ENCODE data around the gene ZFC3H1. TPM values are rescaled to one million over a fixed set of nuclear protein-coding genes. Genes with fewer than 3 reads are reported as not detected.

The ZFC3H1 gene
- total and polyA plus RNA-seq, 2 donors, result 16.9 to 109 TPM

- no peak overlapping the region for H3K27ac ChIP-seq (ENCODE audit: low read depth)
- WGBS, result 54% methylated on average over 3 of the region's 3 CpGs
- no peaks in the 10 kb centered on the region for H3K4me1 ChIP-seq (ENCODE audit: insufficient read depth)
- no peaks in the 10 kb centered on the region for H3K36me3 ChIP-seq (ENCODE audit: insufficient read depth)
- no peak overlapping the region for H3K4me3 ChIP-seq (ENCODE audit: low read depth, low read length)
- no peak for DNase-seq (ENCODE audit: extremely low spot score)
Measured at GRCh38 chr12:71567537-71567936, 96.1 kb downstream of the ZFC3H1 start.

- H3K36me3 ChIP-seq (ENCODE audit: insufficient read depth), result no peaks in the 10 kb centered on the region
- 31% methylated on average over 2 of the region's 2 CpGs for WGBS
- H3K27ac ChIP-seq (ENCODE audit: low read depth), result no peak overlapping the region
- H3K4me3 ChIP-seq (ENCODE audit: low read depth, low read length), result no peak overlapping the region
- H3K4me1 ChIP-seq (ENCODE audit: insufficient read depth), result no peaks in the 10 kb centered on the region
- DNase-seq (ENCODE audit: extremely low spot score), result no peak
Measured at GRCh38 chr12:71566655-71567054, 97.0 kb downstream of the ZFC3H1 start.

- H3K4me3 ChIP-seq (ENCODE audit: low read depth, low read length), result no peak overlapping the region
- H3K36me3 ChIP-seq (ENCODE audit: insufficient read depth), result no peaks in the 10 kb centered on the region
- no peak overlapping the region for H3K27ac ChIP-seq (ENCODE audit: low read depth)
- no peak for DNase-seq (ENCODE audit: extremely low spot score)
- no peaks in the 10 kb centered on the region for H3K4me1 ChIP-seq (ENCODE audit: insufficient read depth)
- WGBS, result 44% methylated on average over 1 of the region's 1 CpG
Measured at GRCh38 chr12:71565535-71565934, 98.1 kb downstream of the ZFC3H1 start.

GRCh38 chr12:71562676-71563595 is 100.7 kb downstream of the ZFC3H1 start:
- H3K36me3 ChIP-seq (ENCODE audit: insufficient read depth), result no peaks in the 10 kb centered on the region
- H3K27ac ChIP-seq (ENCODE audit: low read depth), result no peak overlapping the region
- H3K4me1 ChIP-seq (ENCODE audit: insufficient read depth), result no peaks in the 10 kb centered on the region
- no peak for DNase-seq (ENCODE audit: extremely low spot score)
- WGBS, result 71% methylated on average over 11 of the region's 11 CpGs
- H3K4me3 ChIP-seq (ENCODE audit: low read depth, low read length), result no peak overlapping the region

Small RNAs within 50 kb of the gene (small RNA-seq; reads per million reads assigned to genes)
- gene RF00560, result not detected

Other genes starting within 250 kb of the ZFC3H1 start
- 2.0 TPM for gene LGR5, start 224.1 kb downstream of the ZFC3H1 start, total RNA-seq
- gene LGR5, start 224.1 kb downstream of the ZFC3H1 start, polyA plus RNA-seq, result 0.14 TPM
- 15.9 TPM for gene THAP2, start 453 bp upstream of the ZFC3H1 start, total RNA-seq
- 3.1 TPM for gene THAP2, start 453 bp upstream of the ZFC3H1 start, polyA plus RNA-seq
- gene TMEM19, start 22.2 kb upstream of the ZFC3H1 start, total RNA-seq, result 42.0 TPM
- gene TMEM19, start 22.2 kb upstream of the ZFC3H1 start, polyA plus RNA-seq, result 13.5 TPM
- gene RAB21, start 91.0 kb upstream of the ZFC3H1 start, total RNA-seq, result 45.0 TPM
- gene RAB21, start 91.0 kb upstream of the ZFC3H1 start, polyA plus RNA-seq, result 34.7 TPM
- gene TBC1D15, start 175.9 kb upstream of the ZFC3H1 start, total RNA-seq, result 69.0 TPM
- gene TBC1D15, start 175.9 kb upstream of the ZFC3H1 start, polyA plus RNA-seq, result 29.3 TPM

Data from urinary bladder (tissue), 4 donors.